K562 (cell line): ENCODE measurements around the gene TMEM217. TPM values are rescaled to one million over a fixed set of nuclear protein-coding genes. Genes with fewer than 3 reads are reported as not detected.

Experiments
- MAFK ChIP-seq: IDR thresholded peaks from 2 replicates; pipeline ENCODE4 v1.6.1; 2011; ENCODE audit warnings: low read length, improper control_type of control experiment
- PYGO2 ChIP-seq: fragments of 450-650 bp; IDR thresholded peaks from 2 replicates; pipeline ENCODE4 v1.6.1; 2016; ENCODE audit warnings: mild to moderate bottlenecking, missing genetic modification characterization, moderate library complexity, missing compliant biosample characterization
- ZKSCAN8 ChIP-seq: fragments of 200-800 bp; sonication (Bioruptor generic); IDR thresholded peaks from 2 replicates; pipeline ENCODE4 v1.6.1; 2016; ENCODE audit warnings: missing genetic modification characterization, missing compliant biosample characterization
- ZNF197 ChIP-seq: fragments of 200-800 bp; sonication (Bioruptor generic); IDR thresholded peaks from 2 replicates; pipeline ENCODE4 v1.6.1; 2016; ENCODE audit warnings: low read depth, missing genetic modification characterization, missing compliant biosample characterization
- polyA plus RNA-seq, 8 experiments: library from polyadenylated mRNA; depleted of rRNA in 4 of 8; stranded (reverse) in 5 of 8; unstranded in 3 of 8; fragments of >200 nt; fragmentation: Nextera tagmentation in 2 of 8; fragmentation: Illumina TruSeq in 1 of 8; extraction: Ambion mirVana in 2 of 8; extraction: Trizol in 1 of 8; gene quantifications; 2 replicates each; pipeline versions ENCODE4 v1.2.1 to v1.2.3, GENCODE V29; 2011 to 2014; ENCODE audit warnings: inconsistent platforms in 1 of 8, missing spikeins in 1 of 8
- total RNA-seq, 7 experiments: library from RNA; depleted of rRNA in 6 of 7; stranded (reverse); fragments of >200 nt in 6 of 7; fragmentation: Illumina TruSeq in 2 of 7; extraction: Trizol in 2 of 7; gene quantifications; 2 replicates each; pipeline versions ENCODE4 v1.2.1 to v1.2.3, GENCODE V29; 2011 to 2021; ENCODE audit warnings: low replicate concordance in 1 of 7
- TF ChIP-seq, protein P1 (sequence below), 2 experiments: fragments of 450-650 bp; formaldehyde crosslinking in 1 of 2; IDR thresholded peaks; 2 replicates each; pipeline versions ENCODE4 v1.4.0 to v1.6.1; 2014 to 2020; ENCODE audit warnings: mild to moderate bottlenecking in 2 of 2, borderline replicate concordance in 1 of 2, low read depth in 1 of 2
- TF ChIP-seq, protein P2 (sequence below): fragments of 450-650 bp; IDR thresholded peaks from 2 replicates; pipeline ENCODE4 v1.7.1; 2018; ENCODE audit warnings: mild to moderate bottlenecking, low read depth; ENCODE audit not compliant: partially characterized antibody
- TF ChIP-seq, protein P3 (sequence below): fragments of 450-650 bp; IDR thresholded peaks from 2 replicates; pipeline ENCODE4 v1.6.1; 2017; ENCODE audit warnings: antibody characterized with exemption, mild to moderate bottlenecking
- TF ChIP-seq, protein P4 (sequence below), 2 experiments: fragments of 250-450 bp in 1 of 2; fragments of 450-650 bp in 1 of 2; sonication (Bioruptor Pico) in 1 of 2; IDR thresholded peaks; 2 replicates each; pipeline versions ENCODE4 v1.6.1 to v1.8.0; 2016 to 2021; ENCODE audit warnings: mild to moderate bottlenecking in 2 of 2, moderate library complexity in 2 of 2, missing compliant biosample characterization in 1 of 2, missing genetic modification characterization in 1 of 2

The TMEM217 gene
- total and polyA plus RNA-seq, 9 of the 15 experiments (the other 6 are each of a cell fraction or from before 2014, with no cell fraction given) = 1.3 to 8.0 (median 1.9) TPM

DNA sequence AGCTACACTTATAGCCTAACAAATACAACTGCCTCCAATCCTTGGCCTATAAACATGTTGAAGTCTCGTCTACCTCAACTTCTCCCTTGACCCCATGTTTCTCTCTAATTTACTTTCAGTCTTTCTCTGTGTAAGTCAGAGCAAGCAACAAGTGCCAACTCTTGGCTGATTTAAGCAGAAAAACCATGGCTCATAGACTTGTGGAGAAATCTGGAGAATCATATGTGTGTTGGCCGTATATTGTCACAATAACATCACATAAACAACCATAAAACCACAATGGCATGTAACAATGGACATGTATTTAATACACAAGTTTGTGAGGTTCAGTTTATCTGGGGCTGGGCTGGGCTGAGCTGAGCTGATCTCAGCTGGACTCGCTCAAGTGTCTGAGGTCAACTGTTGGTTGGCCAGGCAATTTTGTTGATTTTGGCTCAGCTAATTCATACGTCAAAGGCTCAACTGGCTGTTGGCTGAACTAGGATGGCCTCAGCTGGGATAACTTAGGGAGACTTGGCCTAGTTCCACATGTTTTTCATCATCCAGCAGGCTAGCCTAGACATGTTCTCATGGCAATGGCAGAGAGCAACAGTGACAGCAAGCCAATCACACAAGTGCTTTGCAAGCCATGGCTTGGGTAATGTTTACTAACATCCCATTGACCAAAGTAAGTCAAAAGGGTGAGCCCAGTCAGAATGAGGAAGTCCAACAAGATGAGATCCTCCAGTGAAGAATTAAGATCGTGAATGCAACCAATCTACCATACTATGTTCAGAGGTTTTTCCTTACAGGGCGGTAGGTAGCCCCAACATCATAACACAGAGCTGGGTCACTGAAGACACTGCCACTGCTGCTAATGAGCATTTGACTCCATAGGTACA is 13.3 kb downstream of the TMEM217 start (continued):
- TF ChIP-seq, protein P1, sequence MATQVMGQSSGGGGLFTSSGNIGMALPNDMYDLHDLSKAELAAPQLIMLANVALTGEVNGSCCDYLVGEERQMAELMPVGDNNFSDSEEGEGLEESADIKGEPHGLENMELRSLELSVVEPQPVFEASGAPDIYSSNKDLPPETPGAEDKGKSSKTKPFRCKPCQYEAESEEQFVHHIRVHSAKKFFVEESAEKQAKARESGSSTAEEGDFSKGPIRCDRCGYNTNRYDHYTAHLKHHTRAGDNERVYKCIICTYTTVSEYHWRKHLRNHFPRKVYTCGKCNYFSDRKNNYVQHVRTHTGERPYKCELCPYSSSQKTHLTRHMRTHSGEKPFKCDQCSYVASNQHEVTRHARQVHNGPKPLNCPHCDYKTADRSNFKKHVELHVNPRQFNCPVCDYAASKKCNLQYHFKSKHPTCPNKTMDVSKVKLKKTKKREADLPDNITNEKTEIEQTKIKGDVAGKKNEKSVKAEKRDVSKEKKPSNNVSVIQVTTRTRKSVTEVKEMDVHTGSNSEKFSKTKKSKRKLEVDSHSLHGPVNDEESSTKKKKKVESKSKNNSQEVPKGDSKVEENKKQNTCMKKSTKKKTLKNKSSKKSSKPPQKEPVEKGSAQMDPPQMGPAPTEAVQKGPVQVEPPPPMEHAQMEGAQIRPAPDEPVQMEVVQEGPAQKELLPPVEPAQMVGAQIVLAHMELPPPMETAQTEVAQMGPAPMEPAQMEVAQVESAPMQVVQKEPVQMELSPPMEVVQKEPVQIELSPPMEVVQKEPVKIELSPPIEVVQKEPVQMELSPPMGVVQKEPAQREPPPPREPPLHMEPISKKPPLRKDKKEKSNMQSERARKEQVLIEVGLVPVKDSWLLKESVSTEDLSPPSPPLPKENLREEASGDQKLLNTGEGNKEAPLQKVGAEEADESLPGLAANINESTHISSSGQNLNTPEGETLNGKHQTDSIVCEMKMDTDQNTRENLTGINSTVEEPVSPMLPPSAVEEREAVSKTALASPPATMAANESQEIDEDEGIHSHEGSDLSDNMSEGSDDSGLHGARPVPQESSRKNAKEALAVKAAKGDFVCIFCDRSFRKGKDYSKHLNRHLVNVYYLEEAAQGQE (IDR thresholded peaks at IDR 0.05; ENCODE audit: borderline replicate concordance) = no peak; the same call in 1 of the 2 replicates
- TF ChIP-seq, protein P1 (CRISPR knock-in tag; IDR thresholded peaks at IDR 0.05; ENCODE audit: low read depth) = 0 out of 2 replicates have a peak, but pooled peaks have one; percentile 41
- 0 out of 2 replicates have a peak, but pooled peaks have one; percentile 22 for TF ChIP-seq MAFK
- TF ChIP-seq ZNF197 (CRISPR knock-in tag) = peak; percentile 74
- TF ChIP-seq, protein P2, sequence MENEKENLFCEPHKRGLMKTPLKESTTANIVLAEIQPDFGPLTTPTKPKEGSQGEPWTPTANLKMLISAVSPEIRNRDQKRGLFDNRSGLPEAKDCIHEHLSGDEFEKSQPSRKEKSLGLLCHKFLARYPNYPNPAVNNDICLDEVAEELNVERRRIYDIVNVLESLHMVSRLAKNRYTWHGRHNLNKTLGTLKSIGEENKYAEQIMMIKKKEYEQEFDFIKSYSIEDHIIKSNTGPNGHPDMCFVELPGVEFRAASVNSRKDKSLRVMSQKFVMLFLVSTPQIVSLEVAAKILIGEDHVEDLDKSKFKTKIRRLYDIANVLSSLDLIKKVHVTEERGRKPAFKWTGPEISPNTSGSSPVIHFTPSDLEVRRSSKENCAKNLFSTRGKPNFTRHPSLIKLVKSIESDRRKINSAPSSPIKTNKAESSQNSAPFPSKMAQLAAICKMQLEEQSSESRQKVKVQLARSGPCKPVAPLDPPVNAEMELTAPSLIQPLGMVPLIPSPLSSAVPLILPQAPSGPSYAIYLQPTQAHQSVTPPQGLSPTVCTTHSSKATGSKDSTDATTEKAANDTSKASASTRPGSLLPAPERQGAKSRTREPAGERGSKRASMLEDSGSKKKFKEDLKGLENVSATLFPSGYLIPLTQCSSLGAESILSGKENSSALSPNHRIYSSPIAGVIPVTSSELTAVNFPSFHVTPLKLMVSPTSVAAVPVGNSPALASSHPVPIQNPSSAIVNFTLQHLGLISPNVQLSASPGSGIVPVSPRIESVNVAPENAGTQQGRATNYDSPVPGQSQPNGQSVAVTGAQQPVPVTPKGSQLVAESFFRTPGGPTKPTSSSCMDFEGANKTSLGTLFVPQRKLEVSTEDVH = no peak
- TF ChIP-seq ZKSCAN8 = peak; percentile 68; the same call in 1 of the 2 replicates
- TF ChIP-seq, protein P3, sequence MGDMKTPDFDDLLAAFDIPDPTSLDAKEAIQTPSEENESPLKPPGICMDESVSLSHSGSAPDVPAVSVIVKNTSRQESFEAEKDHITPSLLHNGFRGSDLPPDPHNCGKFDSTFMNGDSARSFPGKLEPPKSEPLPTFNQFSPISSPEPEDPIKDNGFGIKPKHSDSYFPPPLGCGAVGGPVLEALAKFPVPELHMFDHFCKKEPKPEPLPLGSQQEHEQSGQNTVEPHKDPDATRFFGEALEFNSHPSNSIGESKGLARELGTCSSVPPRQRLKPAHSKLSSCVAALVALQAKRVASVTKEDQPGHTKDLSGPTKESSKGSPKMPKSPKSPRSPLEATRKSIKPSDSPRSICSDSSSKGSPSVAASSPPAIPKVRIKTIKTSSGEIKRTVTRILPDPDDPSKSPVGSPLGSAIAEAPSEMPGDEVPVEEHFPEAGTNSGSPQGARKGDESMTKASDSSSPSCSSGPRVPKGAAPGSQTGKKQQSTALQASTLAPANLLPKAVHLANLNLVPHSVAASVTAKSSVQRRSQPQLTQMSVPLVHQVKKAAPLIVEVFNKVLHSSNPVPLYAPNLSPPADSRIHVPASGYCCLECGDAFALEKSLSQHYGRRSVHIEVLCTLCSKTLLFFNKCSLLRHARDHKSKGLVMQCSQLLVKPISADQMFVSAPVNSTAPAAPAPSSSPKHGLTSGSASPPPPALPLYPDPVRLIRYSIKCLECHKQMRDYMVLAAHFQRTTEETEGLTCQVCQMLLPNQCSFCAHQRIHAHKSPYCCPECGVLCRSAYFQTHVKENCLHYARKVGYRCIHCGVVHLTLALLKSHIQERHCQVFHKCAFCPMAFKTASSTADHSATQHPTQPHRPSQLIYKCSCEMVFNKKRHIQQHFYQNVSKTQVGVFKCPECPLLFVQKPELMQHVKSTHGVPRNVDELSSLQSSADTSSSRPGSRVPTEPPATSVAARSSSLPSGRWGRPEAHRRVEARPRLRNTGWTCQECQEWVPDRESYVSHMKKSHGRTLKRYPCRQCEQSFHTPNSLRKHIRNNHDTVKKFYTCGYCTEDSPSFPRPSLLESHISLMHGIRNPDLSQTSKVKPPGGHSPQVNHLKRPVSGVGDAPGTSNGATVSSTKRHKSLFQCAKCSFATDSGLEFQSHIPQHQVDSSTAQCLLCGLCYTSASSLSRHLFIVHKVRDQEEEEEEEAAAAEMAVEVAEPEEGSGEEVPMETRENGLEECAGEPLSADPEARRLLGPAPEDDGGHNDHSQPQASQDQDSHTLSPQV = peak; percentile 81; the same call in 1 of the 2 replicates
- TF ChIP-seq PYGO2 (tag) = 0 out of 2 replicates have a peak, but pooled peaks have one; percentile 44
- TF ChIP-seq, protein P4, sequence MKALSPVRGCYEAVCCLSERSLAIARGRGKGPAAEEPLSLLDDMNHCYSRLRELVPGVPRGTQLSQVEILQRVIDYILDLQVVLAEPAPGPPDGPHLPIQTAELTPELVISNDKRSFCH (CRISPR knock-in tag; IDR thresholded peaks at IDR 0.05) = no peak
- TF ChIP-seq, protein P4 (tag; IDR thresholded peaks at IDR 0.05) = peak; percentile 34; the same call in 1 of the 2 replicates
